ENCODE measurements around the gene ZFAND5.
A peak's percentile ranks its signal among the peaks of the same experiment; 100 is the strongest.

ZFAND5 gene

DNA sequence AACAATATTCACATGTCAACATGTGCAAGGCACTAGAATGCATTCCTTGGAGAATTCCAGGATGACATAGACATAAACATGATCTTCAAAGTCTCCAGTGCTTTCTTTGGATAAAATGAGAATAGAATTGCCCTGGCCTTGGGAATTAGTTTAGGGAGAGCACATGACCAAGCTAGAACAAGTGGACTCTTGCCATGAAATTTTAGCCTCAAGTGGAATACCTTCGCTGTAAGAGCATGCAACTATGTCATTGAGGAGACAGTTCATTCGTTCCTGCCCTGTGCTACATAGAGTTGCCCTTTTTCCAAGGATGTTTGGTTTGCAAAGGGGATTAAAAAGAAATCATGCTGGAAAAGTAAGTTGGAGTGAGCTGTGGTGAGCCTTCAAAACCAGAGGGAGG is 42.7 kb downstream of the ZFAND5 start:
- no peak for DNase-seq

GRCh38 chr9:72315510-72316311 is 49.3 kb downstream of the ZFAND5 start:
- no peak for DNase-seq

GRCh38 chr9:72315089-72315509 is 49.9 kb downstream of the ZFAND5 start:
- DNase-seq = no peak

DNA sequence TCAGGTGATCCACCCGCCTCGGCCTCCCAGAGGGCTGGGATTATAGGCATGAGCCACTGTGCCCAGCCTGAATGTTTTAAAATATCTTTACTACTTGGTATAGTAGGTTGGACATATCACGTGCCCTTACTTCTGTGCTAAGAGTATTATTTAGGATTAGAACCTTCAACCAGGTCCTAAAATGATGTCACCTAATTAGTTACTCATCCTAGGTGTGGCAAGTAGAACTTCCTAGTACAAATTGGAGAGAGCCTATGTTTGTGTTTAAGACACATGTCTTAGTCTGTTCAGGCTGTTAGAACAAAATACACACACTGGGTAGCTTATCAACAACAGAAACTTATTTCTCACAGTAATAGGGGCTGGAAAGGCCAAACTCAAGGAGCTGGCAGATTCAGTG is 51.5 kb downstream of the ZFAND5 start:
- DNase-seq = no peak

DNA sequence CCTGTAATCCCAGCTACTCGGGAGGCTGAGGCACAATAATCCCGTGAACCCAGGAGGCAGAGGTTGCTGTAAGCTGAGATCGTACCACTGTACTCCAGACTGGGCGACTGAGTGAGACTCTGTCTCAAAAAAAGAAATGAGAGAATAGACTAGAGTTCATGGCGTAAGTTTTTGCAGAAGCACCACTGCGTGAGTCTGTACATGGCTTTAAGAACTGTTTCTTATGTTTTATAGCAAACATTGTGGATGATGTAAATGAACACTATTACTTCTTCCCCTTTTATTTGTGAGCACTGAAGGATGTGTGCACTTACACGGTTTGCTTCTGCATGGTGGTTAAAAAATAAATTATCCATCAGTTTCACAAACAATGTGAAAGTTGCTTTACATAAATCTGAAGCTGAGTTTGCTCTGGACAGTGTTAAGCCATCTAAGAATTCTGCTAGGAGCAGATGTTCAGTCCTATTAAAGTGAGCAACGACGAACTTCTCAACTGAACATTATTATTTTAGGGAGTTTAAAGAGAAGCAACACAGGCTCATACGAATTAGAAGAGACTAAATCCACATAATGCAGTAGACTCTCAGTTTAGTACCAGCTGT is 52.5 kb downstream of the ZFAND5 start:
- DNase-seq = no peak

DNA sequence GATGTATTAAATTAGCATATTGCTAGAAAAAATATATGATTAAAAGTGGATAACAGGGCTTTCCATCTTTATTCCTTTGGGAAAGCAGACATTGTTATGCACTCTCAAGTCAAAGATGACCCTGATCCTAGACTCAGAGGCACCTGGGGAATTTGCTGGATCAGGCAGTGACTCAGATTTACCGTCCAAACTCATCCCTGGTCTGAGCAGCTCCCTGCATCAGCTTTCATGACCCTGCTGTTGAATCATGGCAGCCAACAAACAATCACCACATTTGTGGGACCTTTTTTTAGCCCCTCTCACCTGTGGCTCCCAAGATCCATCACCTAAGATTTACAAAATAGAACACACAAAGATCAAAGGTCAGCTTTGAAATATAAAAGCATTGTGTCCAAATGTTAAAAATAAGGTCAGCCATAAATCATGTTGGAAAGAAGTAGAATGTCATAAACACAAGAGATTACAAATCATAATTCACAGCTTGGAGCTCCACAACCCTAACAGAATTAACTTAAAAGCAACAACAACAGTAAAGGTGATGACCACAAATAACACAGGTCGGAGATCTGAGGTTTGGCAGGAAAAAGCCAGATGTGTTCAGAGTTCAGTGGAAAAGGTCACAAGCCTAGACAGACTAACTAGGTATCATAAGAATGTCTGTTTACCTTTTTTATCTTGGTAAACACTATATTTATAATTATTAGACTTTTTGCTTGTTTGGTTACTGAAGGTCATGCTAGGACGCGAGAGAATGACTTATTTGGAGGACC is 55.5 kb downstream of the ZFAND5 start:
- no peak for DNase-seq

DNA sequence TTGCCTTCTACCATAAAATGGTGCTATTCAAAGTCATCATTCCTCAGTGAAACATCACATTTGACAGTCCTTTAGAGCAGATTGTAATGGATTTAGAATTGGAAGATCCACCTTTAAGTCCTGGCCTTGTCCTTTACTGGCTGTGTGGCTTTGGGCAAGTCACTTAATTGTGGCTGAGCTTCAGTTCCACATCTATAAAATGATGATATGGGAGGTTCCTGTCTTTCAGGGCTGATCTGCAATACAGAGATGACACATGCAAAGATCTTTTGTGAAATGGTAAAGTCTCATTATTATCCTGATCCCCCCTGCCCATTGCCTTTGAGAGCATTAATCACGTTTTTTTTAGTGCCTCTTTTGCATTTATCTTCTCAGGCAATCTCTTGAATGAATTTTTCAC is 58.2 kb downstream of the ZFAND5 start:
- DNase-seq = no peak

DNA sequence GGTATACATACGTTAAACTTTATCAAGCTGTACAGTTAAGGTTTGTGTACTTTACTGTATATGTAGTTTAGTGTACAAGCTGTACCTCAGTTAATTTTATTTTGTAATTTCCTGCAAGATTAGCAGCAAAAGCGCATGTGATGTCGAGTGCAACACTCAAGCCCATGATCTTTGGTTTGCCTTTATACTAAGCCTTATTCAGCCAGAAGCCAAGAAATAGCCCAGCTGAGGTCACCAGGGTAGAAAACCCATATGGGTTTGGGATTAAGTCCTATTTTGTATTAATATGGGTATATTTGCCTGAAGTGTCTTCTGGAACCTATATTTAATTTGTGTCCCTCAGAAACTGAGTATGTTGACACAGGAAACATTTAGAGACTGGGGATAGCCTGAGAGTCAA is 59.3 kb downstream of the ZFAND5 start:
- DNase-seq = no peak

DNA sequence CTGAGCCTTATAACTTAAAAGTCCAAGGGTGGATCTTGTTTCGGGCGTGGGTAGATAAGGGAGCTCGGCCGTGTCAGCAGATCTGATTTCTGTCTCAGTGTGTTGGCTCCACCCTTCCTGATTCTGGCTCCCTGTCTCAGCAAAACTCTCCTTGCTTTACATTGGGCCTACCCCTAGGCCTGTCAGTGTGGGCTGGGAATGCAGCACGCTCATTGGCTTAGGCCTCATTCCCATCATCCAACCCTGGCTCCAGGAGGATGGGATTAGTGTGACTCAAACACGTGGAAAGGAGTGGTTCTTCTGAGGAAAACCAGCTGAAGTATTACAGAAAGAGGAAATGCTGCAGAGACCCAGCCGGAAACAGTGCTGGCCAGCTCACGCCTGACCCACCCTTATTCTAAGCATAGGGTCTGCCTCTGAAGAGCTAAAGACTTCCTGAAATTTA is 59.9 kb downstream of the ZFAND5 start:
- DNase-seq = peak; percentile 9

DNA sequence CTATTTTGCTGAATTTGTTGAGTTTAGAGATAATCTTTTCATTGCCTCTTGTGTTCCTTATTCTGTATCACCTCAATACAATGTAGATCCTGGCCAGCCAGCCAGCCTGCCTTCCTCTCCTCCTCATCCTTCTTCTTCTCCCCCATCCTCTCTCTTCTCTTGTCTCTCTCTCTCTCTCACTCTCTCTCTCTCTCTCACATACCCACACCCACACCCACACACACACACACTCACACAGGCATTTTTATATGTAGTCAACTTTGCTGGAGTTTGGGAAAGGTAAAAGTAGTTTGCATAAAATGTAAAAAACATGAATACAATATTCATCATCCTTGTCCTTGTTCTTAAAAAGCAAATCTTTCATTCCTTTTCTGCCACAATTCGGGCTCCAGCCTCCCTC is 60.5 kb downstream of the ZFAND5 start:
- DNase-seq = no peak
